Neural crest cell (in vitro differentiated cells): ENCODE data around the gene KIF5A. TPM values are rescaled to one million over a fixed set of nuclear protein-coding genes. Genes with fewer than 3 reads are reported as not detected.
A peak's percentile ranks its signal among the peaks of the same experiment; 100 is the strongest.
"Not testable (repeated sequence)": the region's sequence is repeated elsewhere in the genome, so short reads cannot be mapped to it uniquely, and the experiment has no call there.

Experiments
- DNase-seq: peaks from one replicate; pipeline ENCODE4 v3.0.0; 2021; ENCODE audit warnings: low read depth, mixed read lengths, low spot score
- H3K27ac Mint-ChIP-seq: one replicate; pipeline ENCODE4 v1.8.0; 2021; ENCODE audit warnings: mild to moderate bottlenecking, mixed read lengths; ENCODE audit not compliant: unreplicated experiment
- H3K27me3 Mint-ChIP-seq: 2 replicates; pipeline ENCODE4 v1.8.0; 2021; ENCODE audit warnings: low read depth, mild to moderate bottlenecking, mixed read lengths
- H3K36me3 Mint-ChIP-seq: 2 replicates; pipeline ENCODE4 v1.8.0; 2021; ENCODE audit warnings: low read depth, mild to moderate bottlenecking, mixed read lengths
- H3K4me1 Mint-ChIP-seq: 2 replicates; pipeline ENCODE4 v1.8.0; 2021; ENCODE audit warnings: mixed read lengths
- H3K4me3 Mint-ChIP-seq: one replicate; pipeline ENCODE4 v1.8.0; 2021; ENCODE audit warnings: mild to moderate bottlenecking, mixed read lengths
- H3K9me3 Mint-ChIP-seq: 2 replicates; pipeline ENCODE4 v1.8.0; 2021; ENCODE audit warnings: mixed read lengths
- CTCF ChIP-seq: fragments of 200-600 bp; sonication (generic); conservative IDR thresholded peaks from 2 replicates; pipeline ENCODE4 v1.5.0; 2021; ENCODE audit warnings: antibody characterized with exemption, mild to moderate bottlenecking
- long read RNA-seq: library from polyadenylated mRNA; unstranded; transcript quantifications from one replicate; pipeline ENCODE4 v2.0.0, GENCODE V29; 2020
- total RNA-seq: library from RNA; stranded (reverse); gene quantifications from 2 replicates; pipeline ENCODE4 v1.2.1, GENCODE V29; 2021

KIF5A gene
- 16.9 and 20.8 TPM in 2 replicates for total RNA-seq
- long read RNA-seq, partial matches to known transcripts, result 1 of 2 reads
- long read RNA-seq, other reads (novel, unspliced or antisense), result 1 of 2 reads

- DNase-seq, result peak; percentile 57
- H3K4me1 Mint-ChIP-seq, result peaks cover 47% of the 10 kb centered on the region
- no peak for TF ChIP-seq CTCF
- peak within 1 kb of the TSS; percentile 81 for H3K27ac Mint-ChIP-seq
- peaks cover 67% of the 10 kb centered on the region for H3K27me3 Mint-ChIP-seq
- no peaks in the 10 kb centered on the region for H3K9me3 Mint-ChIP-seq
- no peaks in the 10 kb centered on the region for H3K36me3 Mint-ChIP-seq
- peak within 1 kb of the TSS; percentile 99 for H3K4me3 Mint-ChIP-seq
These were observed at the start of gene KIF5A for GRCh38 chr12:57549909-57550640. TSS of gene KIF5A (plus strand) at chr12:57550044. CDS start at chr12:57550272, 228 bp downstream.

GRCh38 chr12:57500213-57500612 is 49.6 kb upstream of the KIF5A start:
- no peaks in the 10 kb centered on the region for H3K27me3 Mint-ChIP-seq
- DNase-seq, result no peak
- H3K9me3 Mint-ChIP-seq, result no peaks in the 10 kb centered on the region
- no peak overlapping the region for H3K4me3 Mint-ChIP-seq
- H3K4me1 Mint-ChIP-seq, result no peaks in the 10 kb centered on the region
- H3K36me3 Mint-ChIP-seq, result peaks cover 37% of the 10 kb centered on the region
- no peak for TF ChIP-seq CTCF
- no peak overlapping the region for H3K27ac Mint-ChIP-seq

- not testable (repeated sequence) for H3K4me3 Mint-ChIP-seq, H3K27me3 Mint-ChIP-seq, H3K27ac Mint-ChIP-seq, H3K4me1 Mint-ChIP-seq, DNase-seq, H3K9me3 Mint-ChIP-seq
- H3K36me3 Mint-ChIP-seq, result peaks cover 39% of the 10 kb centered on the region
These were observed 47.4 kb upstream of the KIF5A start for GRCh38 chr12:57502311-57502969.

- H3K4me1 Mint-ChIP-seq, DNase-seq, H3K9me3 Mint-ChIP-seq, H3K27me3 Mint-ChIP-seq, H3K4me3 Mint-ChIP-seq, H3K27ac Mint-ChIP-seq: not testable (repeated sequence)
- H3K36me3 Mint-ChIP-seq, result peaks cover 35% of the 10 kb centered on the region
These were observed 43.3 kb upstream of the KIF5A start for GRCh38 chr12:57506541-57506940.

GRCh38 chr12:57507796-57508195 is 42.0 kb upstream of the KIF5A start:
- not testable (repeated sequence) for H3K27ac Mint-ChIP-seq, H3K4me3 Mint-ChIP-seq, DNase-seq, H3K9me3 Mint-ChIP-seq, H3K4me1 Mint-ChIP-seq, H3K27me3 Mint-ChIP-seq
- H3K36me3 Mint-ChIP-seq, result peaks cover 33% of the 10 kb centered on the region

- no peak for TF ChIP-seq CTCF
- Mint-ChIP-seq H3K9me3 (no peaks in the 10 kb centered on the region), H3K4me1 (no peaks in the 10 kb centered on the region), H3K27me3 (no peaks in the 10 kb centered on the region), H3K36me3 (peaks cover 25% of the 10 kb centered on the region), H3K27ac (no peak overlapping the region), H3K4me3 (no peak overlapping the region)
- no peak for DNase-seq
These were observed 38.7 kb upstream of the KIF5A start for GRCh38 chr12:57511161-57511560.
